Stimulated activated naive CD4-positive, alpha-beta T cell treated with Interleukin-2 at 50 U/mL for 16 hours (primary cell): ENCODE data around the gene SHPK.
A peak's percentile ranks its signal among the peaks of the same experiment; 100 is the strongest.

Source experiments
- DNase-seq: peaks from one replicate; lab custom pipeline; 2025; lab: John Stamatoyannopoulos, UW

SHPK gene, protein sequence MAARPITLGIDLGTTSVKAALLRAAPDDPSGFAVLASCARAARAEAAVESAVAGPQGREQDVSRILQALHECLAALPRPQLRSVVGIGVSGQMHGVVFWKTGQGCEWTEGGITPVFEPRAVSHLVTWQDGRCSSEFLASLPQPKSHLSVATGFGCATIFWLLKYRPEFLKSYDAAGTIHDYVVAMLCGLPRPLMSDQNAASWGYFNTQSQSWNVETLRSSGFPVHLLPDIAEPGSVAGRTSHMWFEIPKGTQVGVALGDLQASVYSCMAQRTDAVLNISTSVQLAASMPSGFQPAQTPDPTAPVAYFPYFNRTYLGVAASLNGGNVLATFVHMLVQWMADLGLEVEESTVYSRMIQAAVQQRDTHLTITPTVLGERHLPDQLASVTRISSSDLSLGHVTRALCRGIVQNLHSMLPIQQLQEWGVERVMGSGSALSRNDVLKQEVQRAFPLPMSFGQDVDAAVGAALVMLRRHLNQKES

DNA sequence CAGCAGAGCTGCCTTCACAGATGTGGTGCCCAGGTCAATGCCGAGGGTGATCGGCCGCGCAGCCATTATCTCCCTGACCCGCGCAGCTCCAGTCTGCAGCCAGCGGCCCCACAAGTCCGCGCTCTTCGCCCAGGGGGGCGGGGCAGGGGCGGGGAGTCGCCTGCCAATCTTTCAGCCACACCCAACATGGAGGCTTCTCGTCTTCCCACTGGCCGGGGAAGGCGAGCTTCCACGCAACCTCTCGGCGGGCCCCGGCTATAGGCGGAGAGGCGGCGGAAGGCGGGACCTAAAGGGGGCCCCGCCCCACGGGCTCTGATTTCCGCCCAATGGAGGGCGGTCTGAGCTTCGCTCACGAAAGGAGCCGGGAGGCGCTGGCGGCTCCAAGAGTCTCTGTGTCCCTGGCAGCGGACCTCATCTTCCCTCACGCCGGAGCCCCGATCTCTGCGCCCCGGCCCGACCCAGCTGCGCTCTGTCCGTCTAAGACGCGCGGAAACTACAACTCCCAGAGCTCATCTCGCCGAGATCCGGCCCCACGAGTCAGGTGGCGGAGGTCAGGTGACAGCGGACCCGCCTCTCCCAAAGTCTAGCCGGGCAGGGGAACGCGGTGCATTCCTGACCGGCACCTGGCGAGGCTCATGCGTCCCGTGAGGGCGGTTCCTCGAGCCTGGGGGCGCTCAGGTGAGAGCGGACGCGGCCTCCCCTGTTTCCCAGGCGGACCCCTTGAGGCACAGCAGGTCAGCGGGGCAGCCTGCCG is at the start of gene SHPK, which contains the start of gene CTNS:
TSS of gene SHPK (minus strand) at position 97 of the 754 bp plus-strand sequence. CDS start at position 66, 31 bp downstream.
TSS of gene CTNS (plus strand) at position 607 of the 754 bp plus-strand sequence. CDS start 3,447 bp downstream, outside the sequence.
- DNase-seq: peak; percentile 93

DNA sequence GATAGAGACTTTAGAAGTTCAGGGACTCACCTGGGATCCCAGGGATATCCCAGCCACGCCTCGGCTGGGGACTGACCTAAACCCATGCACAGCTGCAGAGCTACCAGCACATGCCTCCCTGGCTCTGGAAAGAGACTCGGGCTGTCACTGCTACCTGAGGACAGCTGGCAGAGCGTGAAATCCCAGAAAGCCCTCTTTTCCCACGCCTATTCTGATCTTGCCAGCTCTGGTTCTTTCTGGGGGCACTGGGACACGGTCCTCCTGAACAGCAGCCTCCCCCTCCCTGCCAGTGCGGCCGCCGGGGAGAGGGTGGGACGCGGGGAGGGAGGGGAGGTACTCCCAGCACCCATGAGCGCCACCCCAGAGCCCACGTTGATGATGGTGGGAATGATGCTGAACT is 49.1 kb upstream of the SHPK start:
- no peak for DNase-seq

DNA sequence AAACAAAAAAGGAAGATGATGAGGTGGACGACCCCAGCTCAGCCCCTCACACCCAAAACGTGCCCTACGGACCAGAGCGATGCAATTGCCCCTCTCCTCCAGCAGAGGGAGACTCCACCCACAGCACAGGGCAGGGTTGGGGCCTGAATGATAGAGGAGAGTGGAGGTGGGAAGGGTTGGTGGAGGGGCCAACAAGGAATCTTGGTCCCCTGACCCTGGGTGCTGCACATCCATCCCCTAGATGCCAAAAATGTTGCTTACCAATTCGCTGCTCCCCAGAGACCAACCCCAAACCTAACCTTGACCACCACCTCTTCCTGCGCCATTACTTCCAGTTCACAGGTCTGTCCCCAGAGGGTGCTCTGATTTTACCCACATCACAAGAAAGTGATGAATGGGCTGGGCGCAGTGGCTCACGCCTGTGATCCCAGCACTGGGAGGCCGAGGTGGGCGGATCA is 47.0 kb upstream of the SHPK start:
- peak; percentile 25 for DNase-seq

DNA sequence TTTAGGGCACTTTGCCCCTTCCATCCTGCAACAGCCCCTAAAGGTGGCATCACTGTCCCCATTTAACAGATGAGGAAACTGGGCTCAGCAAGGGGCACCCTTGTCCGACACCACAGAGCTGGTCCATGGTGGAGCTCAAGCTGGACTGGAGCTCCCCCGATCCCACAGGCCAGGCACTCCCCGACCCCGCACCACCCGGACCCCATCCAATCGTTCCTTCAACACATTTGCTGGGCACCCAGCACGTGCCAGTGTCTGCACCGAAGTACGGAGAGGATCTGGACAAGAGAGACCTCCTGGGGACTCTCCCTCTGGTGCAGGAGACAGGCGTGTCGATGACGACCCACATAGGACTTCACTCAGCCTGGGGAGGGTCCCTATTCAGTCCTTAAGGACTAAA is 46.0 kb upstream of the SHPK start:
- DNase-seq: no peak

DNA sequence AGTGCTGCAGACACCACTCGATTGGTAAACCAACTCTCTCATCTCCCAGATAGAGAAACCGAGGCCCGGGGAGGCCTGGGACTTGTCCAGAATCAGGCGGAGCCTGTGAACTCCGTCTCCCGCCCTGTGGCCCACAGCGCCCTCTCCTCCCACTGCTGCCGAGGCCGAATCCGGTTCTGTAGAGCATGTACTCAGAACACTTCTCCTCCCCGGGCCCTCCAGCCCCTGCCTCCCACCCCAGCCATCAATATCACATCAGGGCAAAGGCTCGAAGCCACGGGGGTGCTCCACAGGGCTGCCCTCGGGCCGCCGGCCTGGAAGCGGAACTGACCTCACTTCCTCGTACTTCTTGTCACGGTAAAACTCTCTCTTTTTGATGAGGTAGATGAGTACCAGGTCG is 45.5 kb upstream of the SHPK start:
- DNase-seq: no peak

DNA sequence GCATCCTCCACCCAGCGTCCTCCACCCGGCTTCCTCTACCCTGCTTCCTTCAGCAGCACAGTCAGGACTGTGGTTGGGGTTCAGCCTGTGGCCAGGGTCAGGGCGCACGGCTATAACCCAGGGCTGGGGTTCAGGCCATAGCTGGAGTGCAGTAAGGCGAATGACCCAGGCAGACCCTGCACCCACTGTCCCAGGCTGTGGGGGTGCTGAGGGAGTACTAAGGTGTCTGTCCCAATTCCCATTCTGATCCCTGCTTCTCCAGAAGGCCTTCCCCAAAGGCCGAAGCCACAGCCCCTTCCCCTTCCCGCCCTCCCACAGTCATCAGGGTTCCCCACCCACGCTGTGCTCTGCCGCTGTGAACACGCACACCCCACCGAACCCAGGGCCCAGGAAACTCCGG is 45.0 kb upstream of the SHPK start:
- DNase-seq: no peak

DNA sequence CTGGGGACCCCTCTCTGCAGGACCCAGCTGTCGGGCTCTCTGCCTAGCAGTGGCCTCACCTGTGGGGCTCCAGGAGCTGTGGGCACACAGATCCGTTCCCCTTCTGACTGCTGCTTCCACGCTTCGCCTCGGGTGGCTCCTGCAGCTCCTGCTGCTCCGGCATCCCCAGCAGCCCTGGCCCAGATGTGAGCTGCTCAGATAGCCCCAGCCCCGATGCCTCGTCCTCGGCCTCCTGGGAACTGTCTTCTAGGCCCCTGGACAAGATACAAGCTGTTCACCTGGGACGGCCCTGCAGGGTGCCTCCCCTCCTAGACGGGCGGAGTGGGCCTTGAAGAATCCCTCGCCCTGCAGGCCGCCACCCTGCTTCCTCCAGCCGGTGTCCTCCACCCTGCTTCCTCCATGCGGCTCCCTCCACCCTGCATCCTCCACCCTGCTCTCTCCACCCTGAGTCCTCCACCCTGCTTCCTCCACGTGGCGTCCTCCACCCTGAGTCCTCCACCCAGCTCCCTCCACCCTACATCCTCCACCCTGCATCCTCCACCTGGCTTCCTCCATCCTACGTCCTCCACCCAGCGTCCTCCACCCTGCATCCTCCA is 43.6 kb upstream of the SHPK start:
- no peak for DNase-seq

DNA sequence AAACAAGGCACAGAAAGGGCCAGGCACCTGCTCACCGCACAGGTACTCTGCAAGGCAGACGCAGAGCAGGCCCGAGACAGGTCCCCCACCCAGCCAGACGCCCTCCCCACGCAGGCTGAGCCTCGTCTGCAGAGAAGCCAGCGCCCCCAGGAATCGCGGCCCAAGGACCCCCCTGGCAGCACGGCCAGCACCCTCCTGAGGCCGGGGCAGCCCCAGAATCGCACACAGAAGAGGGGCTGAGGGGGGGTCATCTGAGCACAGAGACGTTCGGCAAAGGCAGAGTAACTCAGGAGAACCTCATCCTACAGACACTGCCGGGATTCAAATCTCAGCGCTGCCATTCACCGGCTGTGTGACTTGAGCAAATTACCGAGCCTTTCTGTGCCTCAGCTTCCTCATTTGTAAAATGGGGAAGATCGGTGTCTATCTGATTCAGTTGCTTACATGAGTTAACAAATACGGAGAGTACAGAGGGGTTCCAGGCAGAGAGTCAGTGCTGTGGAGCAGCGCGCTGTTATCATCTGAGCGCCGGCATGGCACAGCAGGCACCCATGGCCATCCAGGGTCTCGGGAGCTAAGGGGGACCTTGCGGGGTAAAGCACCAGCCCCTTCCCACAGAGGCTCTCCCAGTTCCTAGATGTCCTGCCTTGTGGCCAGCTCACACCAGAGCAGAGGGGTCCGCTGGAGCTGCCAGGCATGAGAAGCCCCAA is 42.9 kb upstream of the SHPK start:
- DNase-seq: no peak

DNA sequence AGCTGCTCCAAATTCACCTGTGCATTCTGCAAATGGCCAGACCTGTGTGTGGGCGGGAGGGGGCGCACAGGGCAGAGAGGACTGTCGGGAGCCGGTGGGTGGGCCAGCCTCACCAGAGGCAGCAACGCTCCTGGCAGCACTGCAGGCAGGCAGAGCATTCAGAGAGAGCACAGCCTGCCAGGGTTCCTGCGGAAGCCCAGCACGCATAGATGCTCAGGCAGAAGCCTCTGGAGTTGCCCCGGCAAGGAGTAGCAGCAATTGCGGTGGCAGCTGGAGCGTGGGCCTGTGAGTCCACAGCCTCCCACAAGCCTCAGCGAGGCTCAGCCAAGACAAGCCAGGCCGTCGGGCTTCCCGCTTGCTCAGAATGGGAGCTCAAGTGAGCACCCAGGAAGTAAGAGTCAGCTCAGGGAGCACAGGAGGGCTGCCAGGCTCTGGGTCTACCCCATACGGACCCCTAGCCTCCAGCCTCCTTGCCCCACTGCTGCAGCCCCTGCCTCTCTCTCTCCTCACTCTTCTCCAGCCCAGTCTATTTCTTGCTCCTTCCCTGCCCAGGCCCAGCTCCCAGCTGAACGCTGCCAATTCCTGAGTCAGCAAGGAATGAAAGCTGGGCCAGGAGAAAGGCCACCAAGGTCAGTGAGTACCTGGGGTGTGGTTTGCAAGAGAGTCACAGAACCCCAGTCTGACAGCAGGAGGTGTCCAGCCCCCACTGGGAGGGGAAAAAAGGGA is 42.2 kb upstream of the SHPK start:
- no peak for DNase-seq

DNA sequence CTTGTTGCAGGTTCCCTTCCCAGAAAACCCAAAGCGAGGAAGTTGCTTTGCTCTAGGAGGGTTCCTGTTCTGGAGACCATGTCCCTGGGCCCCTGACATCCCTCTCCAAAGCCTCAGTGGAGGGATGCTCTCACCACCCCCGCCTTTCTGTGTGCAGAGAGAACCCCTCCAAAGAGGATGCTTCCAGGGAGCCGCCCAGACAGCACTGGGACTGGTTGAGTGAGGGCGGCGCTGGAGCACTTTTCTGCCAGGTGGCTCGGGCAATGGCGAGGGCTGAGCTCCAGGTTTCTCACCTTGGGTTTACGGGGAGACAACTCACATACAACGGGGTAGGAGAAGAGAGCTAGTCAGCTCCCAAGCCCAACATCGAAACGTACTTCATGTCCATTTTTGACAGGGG is 39.8 kb upstream of the SHPK start:
- DNase-seq: no peak

DNA sequence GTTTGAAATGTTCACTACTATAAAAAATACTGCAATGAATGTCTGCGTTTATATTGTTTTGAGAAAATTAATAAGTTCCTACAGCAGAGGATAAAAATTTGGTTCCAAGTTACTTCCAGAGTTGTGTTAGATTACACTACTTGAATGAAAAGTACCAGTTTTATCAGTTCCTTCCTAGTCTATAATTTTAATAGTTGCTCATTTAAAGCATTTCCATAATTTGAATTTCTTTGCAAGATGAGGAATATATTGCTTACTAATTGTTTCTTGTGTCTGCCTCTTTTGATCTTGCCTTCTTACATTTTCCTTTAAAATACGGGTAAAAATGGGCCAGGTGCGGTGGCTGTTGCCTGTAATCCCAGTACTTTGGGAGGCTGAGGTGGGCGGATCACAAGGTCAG is 36.5 kb upstream of the SHPK start:
- no peak for DNase-seq

DNA sequence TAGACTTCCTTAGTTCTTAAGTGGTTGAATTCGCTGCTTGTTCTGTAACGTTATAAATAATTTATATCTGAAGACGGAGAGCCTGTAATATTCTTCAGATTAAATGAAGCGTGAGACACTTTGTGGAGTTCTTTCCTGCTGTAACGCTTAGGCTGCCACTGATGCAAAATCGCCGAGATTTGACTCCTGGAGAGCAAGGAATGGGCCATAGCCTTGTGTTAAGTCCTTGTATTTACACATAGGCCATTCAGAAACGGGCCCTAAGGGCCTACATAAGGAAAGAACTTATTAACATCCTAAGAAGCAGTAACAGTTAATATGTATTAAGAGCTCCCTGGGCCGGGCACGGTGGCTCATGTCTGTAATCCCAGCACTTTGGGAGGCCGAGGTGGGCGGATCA is 33.5 kb upstream of the SHPK start:
- DNase-seq: no peak

DNA sequence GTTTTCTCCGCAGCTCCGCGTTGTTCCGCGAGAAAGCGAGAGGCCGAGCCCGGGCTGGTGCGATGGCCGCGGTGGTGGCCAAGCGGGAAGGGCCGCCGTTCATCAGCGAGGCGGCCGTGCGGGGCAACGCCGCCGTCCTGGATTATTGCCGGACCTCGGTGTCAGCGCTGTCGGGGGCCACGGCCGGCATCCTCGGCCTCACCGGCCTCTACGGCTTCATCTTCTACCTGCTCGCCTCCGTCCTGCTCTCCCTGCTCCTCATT is 33.0 kb upstream of the SHPK start:
- DNase-seq: no peak

DNA sequence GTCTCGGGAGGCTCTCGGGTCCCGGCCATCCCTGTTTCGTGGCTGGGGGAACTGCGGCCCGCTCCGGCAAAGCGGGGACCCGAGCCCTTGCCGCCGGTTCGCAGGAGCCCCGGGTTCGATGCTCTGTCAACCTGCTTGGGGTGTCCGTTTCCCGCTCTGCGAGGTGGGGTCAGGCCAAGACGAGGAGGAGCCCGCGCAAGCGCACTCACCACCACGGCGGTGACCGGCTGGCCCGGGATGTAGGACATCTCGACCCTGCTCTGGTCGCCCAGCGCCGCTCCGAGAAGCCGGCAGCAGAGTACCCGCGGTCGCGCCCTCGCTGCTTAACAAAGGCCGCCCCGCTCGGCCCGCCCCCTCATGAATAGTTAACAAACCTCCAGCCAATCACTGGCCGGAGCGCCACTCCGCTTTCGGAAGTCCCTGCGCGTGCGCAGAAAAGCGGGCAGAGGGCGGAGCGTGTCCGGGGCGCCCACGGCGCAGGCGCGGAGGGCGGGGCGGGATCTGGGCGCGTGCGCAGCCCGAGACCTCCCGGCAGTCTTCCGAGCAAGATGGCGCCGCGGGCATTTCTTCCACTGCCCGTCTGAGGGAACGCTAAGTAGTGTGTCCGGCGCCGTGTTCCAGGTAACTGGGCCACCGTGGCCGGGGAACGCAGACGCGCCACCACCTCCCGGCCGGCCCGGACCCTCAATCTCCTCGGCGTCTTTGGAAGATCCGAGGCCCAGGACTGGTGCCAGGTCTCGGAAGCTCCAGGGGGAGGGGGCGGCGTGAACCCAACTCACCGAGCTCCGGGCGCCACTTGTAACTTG is 32.4 kb upstream of the SHPK start, which contains the start of the genes EMC6 and TAX1BP3:
TSS of gene EMC6 (plus strand) at position 534 of the 806 bp plus-strand sequence. CDS start 335 bp downstream, outside the sequence.
TSS of gene TAX1BP3 (minus strand) at position 300 of the 806 bp plus-strand sequence. CDS start at position 248, 52 bp downstream.
- DNase-seq: peak; percentile 94

DNA sequence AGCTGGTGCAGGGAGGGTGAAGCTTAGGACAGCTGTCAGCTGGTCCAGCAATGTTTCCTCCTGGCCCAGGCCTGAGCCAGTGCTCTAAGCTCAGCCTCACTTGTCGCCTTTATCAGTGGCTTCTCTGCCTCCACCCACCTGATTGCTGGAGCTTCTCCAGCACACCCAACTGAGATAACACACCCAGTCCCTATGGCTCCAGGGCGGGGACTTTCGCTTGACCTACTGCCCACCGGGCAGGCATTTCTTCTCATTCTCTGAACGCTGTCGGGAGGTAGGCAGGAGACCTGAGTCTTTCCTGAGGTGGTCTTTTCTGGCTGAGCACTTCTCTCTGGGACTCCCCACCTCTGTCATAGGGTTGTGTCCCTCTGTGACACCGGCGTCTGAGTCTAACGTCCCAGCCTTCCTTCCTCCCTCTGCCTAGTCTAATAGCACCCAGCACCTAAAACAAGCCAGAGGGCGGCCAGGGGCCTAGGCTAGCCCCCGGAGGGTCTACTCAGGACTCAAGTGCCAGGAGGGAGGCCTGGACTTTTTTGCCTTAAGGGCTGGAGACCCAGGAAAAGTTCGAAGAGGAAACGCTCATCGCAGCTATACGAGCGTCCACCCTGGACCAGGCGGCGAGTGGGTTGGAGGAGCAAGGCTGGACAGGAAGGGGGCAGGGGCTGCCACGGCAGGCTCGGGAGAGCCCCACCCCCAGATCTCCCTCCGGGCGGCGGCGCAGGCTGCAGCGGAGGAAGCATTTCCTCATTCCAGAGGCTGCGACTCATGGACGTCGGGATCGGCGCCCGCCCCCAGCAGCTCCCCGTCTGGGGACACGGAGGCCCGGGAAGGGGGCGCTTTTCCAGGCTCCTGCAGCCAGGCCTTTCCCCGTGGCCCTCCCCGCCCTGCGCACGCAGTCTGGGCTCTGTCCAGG is 31.6 kb upstream of the SHPK start:
- no peak for DNase-seq

DNA sequence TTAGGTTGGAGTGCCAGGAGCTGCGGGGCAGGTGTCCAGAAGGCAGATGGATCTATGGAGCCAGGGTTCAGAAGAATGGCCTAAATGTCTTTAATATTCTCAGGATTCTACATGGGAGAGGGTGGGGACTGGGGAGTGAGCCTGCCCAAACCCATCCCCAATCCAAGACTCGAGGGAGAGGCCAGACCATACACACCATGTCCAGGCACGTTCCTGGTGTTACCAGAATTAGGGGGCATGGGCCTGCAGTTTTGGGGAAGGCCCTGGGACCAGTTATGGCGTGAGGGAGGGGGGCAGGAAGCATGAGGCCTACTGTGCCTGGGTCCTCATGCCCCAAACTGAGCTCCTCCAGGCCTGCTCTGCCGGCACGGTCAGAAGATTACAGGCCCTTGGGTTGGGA is 30.5 kb upstream of the SHPK start:
- no peak for DNase-seq

DNA sequence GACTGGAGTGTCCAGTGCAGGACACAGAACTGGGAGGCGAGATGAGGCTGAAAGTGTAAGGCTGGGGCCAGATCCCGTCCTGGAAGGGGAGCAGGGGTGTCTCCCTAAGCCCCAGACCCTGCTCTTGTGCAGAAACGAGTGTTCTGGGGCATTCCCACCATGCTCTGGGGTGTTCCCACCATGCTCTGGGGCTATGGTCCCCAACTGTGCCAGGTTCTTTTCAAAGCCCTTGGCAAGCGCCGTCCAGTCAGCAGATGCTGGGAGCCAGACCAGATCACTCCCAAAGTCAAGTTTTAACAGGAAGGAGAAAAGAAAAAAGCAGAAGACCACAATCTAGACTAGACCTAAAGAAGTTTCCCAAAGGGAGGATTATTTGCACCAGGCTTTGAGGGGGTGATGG is 29.8 kb upstream of the SHPK start:
- no peak for DNase-seq

DNA sequence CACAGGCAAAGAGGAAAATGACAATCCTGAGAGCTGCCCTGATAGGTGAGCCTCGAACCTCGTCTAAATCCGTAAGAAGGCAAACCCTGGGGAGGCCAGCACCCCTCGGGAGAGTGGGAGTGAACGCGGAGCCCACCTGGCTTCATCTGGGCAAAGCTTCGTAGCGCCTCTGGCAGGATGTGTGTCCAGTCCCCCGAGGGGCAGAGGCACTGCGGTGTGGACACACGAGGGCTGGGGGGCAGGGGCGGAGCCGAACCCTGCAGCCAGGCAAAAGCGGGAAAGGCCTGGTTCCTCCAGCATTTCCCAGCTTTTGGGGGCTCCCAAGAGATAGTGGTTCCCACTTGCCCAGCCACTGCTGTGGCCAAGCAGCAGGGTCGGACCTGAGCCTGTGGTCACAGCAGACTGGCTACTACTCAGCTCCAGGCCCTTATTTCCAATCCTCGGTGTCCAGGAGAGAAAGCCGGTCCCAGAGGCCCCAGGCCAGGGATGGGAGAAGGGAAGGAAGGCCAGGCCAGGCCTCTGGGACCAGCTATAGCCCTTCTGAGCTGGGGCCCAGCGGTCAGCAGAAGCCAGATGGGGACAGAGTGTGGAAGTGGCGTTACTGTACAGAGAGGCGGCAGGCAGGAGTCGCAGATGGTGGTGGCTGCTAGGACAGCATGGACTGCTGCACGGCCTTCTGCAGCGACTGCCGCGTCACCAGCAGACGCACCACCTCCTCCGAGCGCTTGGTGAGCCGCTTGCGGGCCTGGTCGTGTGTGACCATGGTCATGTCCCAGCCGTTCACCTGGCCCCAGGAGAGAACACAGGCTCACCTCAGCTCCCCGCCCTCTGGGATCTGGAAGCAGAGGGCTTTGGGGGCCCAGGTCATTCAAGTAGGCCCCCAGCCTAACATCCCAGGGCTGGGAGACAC is 27.3 kb upstream of the SHPK start:
- DNase-seq: no peak
